Stimulated activated CD4-positive, alpha-beta T cell treated with anti-CD3 and anti-CD28 coated beads, Interleukin-12 subunit alpha, Interleukin-12 subunit beta, amount 100 ng/mL, for 24 hours (primary cell): ENCODE measurements around the gene ITPKA.

Experiments
- DNase-seq, 2 experiments: peaks; one replicate each; pipeline ENCODE4 v3.0.0-alpha.2; 2020; ENCODE audit warnings: low read depth in 2 of 2

ITPKA gene

GRCh38 chr15:41490355-41490754, 3.3 kb upstream of the ITPKA start:
- no peak for DNase-seq

DNA sequence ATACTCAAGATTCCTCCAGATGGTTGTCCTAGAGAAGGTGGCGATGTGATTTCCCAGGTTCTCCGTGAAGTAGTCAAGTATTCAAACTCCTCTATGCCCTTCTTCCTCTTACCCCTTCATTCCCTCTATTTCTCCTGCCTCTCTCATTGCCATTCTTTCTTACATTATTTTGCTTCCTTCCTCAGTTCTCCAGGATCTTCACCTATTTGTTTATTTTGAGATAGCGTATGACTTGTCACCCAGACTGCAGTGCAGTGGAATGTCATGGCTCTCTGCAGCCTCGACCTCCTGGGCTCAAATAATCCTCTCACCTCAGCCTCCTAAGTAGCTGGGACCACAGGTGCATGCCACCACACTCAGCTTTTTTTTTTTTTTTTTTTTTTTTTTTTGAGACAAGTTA, 1.8 kb upstream of the ITPKA start:
- no peak for DNase-seq

DNA sequence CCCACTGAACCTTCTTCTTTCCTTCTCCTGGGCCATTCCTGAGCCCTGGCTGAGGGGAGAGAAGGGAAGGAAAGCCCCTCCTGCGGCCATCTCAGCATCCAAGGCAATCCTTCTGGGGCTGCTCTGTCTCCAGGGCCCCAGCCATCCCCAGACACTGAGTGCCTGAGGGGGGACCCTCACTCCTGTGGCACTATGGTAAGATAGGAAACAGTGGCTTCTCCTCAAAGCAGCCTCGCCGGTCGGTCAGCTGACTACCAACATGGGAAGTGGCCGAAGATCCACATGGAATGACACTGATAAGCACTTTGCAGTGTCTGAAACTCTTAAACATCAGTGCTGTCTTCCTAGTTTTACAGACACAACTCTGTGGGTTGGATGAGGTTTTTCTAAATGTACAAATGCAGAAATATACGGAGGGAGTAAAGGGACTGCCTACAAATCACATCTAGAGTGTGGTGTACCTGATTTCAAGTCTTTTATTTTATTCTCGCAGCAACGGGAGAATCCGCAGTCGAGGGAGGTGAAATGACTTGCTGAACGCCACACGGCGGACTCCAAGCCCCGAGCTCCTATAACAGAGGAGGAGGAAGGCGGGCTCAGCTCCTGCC, 973 bp upstream of the ITPKA start:
- DNase-seq, result no peak

DNA sequence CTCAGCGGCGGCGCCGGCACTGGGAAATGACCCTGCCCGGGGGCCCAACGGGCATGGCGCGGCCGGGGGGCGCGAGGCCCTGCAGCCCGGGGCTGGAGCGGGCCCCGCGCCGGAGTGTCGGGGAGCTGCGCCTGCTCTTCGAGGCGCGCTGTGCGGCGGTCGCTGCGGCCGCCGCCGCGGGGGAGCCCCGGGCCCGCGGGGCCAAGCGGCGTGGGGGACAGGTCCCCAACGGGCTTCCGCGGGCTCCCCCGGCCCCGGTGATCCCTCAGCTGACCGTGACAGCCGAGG, 172 bp downstream of the ITPKA start:
- no peak for DNase-seq

DNA sequence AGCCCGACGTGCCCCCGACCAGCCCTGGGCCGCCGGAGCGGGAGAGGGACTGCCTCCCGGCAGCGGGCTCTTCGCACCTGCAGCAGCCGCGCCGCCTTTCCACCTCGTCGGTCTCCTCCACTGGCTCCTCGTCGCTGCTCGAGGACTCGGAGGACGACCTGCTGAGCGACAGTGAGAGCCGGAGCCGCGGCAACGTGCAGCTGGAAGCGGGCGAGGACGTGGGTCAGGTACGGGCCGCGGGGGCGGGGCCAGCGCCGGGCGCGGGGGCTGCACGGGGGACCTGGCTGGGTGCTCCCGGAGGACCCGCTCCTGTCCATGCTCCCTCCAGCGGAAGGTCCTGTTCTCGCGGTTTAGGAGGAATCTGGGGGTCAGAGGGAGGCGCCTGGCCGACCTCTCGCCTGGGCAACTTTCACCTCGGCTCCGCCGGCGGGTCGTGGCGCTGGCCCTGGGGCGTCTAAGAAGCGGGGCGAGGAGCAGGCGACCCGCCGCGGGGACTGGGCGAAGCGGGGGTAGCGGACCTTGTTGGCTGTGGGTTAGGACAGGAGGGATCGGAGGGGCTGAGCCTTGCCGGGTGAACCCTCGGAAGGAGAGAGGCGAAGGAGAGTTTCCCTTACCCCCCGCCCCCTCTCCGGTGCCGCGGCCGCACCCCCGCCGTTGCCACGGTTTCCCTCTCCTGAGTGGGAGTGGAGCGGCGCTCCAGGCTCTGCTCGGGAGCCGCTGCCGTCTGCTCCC, 682 bp downstream of the ITPKA start:
- no peak for DNase-seq

GRCh38 chr15:41494922-41495735, 1.5 kb downstream of the ITPKA start:
- no peak for DNase-seq

- DNase-seq, result no peak
Observed at GRCh38 chr15:41495736-41496599, 2.3 kb downstream of the ITPKA start.

DNA sequence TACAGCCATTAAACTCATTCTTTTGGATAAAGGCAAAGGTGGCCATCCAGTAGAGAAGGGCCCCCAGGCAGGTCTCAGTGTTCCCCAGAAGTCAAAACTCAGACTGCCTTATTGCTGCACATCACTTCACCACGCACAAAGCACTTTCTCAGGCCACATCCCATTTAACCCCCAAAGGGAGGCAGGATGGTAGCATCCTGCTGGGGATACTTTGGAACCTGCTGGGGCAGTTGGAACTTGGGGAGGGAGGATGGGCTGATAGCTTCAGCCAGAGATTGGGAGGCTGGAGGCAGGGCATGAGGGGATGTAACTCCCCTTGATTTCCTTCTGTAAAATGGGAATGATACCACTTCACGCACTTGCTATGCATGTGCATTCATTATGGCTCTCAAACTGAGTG, 5.0 kb downstream of the ITPKA start:
- no peak for DNase-seq

GRCh38 chr15:41499109-41499851, 5.6 kb downstream of the ITPKA start:
- DNase-seq, result no peak

GRCh38 chr15:41501191-41501917, 7.7 kb downstream of the ITPKA start:
- no peak for DNase-seq

DNA sequence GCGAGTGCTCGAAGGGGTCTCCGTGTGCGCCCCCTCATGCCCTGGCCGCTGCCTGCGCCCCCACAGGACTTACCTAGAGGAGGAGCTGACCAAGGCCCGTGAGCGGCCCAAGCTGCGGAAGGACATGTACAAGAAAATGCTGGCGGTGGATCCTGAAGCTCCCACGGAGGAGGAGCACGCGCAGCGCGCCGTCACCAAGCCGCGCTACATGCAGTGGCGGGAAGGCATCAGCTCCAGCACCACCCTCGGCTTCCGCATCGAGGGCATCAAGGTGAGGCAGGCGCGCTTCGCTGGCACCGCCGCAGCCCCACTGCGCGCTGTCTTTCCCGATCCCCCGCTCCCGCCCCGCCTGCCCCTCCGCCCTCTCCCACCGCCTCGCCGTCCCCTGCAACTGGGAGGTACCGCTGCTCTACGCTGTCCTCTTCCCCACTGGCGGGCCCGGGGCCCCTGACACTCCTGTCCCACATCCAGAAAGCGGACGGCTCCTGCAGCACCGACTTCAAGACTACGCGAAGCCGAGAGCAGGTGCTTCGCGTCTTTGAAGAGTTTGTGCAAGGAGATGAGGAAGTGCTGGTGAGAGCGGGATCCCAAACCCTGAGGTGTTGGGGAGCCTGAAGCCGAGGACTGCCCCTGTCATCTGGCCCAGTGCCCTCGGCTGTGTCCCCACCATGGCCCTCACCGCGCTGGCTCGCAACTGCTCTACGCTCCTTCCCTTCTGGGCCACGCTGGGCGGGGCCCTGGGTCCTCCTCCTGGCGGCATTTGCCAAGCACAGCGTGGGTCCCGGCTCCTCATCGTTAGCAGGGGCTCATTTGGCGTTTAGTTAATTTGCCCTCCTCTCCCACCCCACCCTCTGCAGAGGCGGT, 8.5 kb downstream of the ITPKA start:
- no peak for DNase-seq

DNA sequence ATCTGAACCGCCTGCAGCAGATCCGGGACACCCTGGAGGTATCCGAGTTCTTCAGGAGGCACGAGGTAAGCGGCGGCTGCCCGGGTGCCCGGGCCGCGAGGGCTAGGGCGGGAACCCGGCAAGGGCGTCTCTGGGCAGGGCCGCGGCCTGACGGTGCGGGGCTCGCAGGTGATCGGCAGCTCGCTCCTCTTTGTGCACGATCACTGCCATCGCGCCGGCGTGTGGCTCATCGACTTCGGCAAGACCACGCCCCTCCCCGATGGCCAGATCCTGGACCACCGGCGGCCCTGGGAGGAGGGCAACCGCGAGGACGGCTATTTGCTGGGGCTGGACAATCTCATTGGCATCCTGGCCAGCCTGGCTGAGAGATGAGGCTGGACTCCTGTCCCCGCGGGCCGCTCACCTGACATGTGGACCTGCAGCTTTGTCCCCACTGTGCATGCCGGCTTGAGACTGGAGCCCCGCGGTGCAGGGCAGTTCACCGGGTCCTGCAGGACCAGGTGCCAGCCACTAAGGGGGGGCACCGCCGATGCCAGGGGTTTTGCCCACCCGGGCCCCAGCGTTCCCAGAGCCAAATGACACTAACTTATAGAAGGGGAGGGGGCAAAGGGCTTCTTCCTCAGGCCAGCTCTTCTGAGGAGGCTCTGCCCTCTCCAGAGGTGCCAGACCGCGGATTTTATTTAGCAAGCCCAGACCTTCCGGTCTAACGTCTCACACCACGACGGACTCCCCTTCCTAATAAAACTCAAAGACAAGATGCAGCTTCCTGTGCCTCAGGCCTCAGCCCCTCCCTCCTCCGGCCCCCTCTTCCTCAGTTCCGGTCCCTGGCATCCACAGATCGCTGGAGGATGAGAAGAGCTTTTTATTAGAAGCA, 9.4 kb downstream of the ITPKA start:
- DNase-seq, result no peak

DNA sequence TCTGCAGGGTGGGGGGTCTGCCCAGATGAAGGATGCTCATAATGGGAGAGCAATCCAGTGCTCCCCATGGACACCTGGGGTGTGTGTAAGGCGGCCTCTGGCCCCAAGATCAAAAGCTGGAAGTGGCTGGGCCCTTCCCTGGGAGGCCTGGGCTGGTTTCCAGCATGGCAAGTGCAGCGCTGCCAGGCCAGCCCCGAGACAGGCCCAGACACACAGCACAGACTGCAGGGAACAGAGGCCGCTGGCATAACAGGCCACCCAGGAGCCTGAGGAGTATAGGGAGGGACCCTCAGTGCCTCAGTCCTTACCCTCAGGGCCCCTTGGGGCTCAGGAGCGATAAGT, 10.0 kb downstream of the ITPKA start:
- DNase-seq, result no peak

GRCh38 chr15:41504751-41505492, 11.2 kb downstream of the ITPKA start:
- DNase-seq, result no peak

DNA sequence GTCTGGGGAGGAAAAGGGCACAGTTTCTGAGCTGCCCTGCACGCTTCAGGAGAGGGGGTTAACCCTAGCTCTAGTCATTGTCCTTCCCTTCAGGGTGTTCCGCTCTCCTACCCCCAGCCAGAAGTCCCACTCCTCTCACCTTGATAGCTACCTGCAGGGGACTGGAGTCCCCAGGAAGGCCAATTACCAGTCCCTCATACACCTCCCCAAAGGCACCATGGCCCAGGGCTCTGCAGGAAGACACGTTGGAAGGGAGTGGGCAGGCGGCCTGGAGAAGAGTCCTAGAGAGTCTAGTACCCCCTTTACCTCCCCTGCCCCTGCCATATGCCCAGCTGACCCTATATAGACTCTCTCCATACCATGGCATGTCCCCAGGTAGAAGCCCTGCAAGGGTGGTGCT, 12.1 kb downstream of the ITPKA start:
- DNase-seq, result no peak

- DNase-seq, result no peak
Observed at GRCh38 chr15:41506796-41507341, 13.2 kb downstream of the ITPKA start.

GRCh38 chr15:41507820-41508290, 14.2 kb downstream of the ITPKA start:
- DNase-seq, result no peak

DNA sequence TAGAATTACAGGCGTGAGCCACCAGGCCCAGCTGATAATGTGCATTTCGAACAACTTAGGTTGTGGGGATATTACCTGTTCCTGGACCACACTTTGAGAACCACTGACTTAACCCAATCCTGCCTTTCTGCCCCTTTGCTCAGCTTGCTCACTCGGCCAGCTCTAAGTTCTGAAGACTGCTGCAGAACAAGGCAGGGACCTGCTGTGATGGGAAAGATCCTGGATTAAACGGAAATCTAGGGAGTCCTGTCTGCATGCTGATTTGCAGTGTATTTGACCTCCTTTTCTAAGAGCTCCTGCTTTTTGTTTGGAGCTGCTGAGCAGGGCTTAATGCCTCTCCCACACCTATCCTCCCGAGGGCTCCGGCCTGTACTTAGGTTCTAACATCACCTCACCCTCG, 17.1 kb downstream of the ITPKA start:
- DNase-seq, result no peak
